Trophoblast cell (in vitro differentiated cells and primary cell): ENCODE measurements around the gene HCRTR2.

Source experiments
- DNase-seq, 2 donors: peaks; one replicate each; pipeline ENCODE4 v3.0.0-alpha.2; 2016
- H2AFZ ChIP-seq: 2 replicates; pipeline ENCODE4 v1.6.1; 2013; ENCODE audit warnings: low read length, moderate library complexity, mild to moderate bottlenecking; ENCODE audit not compliant: insufficient read depth, poor library complexity
- H2AK5ac ChIP-seq: 2 replicates; pipeline ENCODE4 v1.6.1; 2013; ENCODE audit warnings: mild to moderate bottlenecking, low read length
- H2BK120ac ChIP-seq: 2 replicates; pipeline ENCODE4 v1.6.1; 2013; ENCODE audit warnings: low read length, mild to moderate bottlenecking, moderate library complexity; ENCODE audit not compliant: insufficient read depth, poor library complexity
- H2BK12ac ChIP-seq: 2 replicates; pipeline ENCODE4 v1.6.1; 2013; ENCODE audit warnings: mild to moderate bottlenecking, low read length, moderate library complexity
- H2BK5ac ChIP-seq: 2 replicates; pipeline ENCODE4 v1.6.1; 2013; ENCODE audit warnings: low read length, low read depth, moderate library complexity, mild to moderate bottlenecking; ENCODE audit not compliant: poor library complexity
- H3K14ac ChIP-seq: 2 replicates; pipeline ENCODE4 v1.6.1; 2013; ENCODE audit warnings: mild to moderate bottlenecking, low read length
- H3K18ac ChIP-seq: 2 replicates; pipeline ENCODE4 v1.6.1; 2013; ENCODE audit warnings: mild to moderate bottlenecking, low read length
- H3K23ac ChIP-seq: 2 replicates; pipeline ENCODE4 v1.6.1; 2013; ENCODE audit warnings: low read length
- H3K27ac ChIP-seq: 2 replicates; pipeline ENCODE4 v1.5.1; 2013; ENCODE audit warnings: low read depth, mild to moderate bottlenecking, inconsistent platforms, low read length, moderate library complexity
- H3K27me3 ChIP-seq: 2 replicates; pipeline ENCODE4 v1.6.1; 2013; ENCODE audit warnings: inconsistent platforms, mild to moderate bottlenecking, low read length, moderate library complexity; ENCODE audit not compliant: insufficient read depth
- H3K36me3 ChIP-seq, 2 experiments: 1 replicate in 1 of 2; 2 replicates in 1 of 2; pipeline ENCODE4 v1.6.1; 2013; ENCODE audit warnings: low read length in 2 of 2, mild to moderate bottlenecking in 2 of 2, moderate library complexity in 1 of 2; ENCODE audit not compliant: insufficient read depth in 2 of 2, control insufficient read depth in 1 of 2
- H3K4ac ChIP-seq: 2 replicates; pipeline ENCODE4 v1.6.1; 2013; ENCODE audit warnings: low read depth, mild to moderate bottlenecking, low read length, moderate library complexity
- H3K4me1 ChIP-seq, 2 experiments: 1 replicate in 1 of 2; 2 replicates in 1 of 2; pipeline ENCODE4 v1.6.1; 2013; ENCODE audit warnings: low read length in 2 of 2, mild to moderate bottlenecking in 2 of 2, moderate library complexity in 1 of 2; ENCODE audit not compliant: insufficient read depth in 2 of 2, control insufficient read depth in 1 of 2
- H3K4me2 ChIP-seq: 2 replicates; pipeline ENCODE4 v1.6.1; 2013; ENCODE audit warnings: inconsistent platforms, mild to moderate bottlenecking, low read length, moderate library complexity
- H3K4me3 ChIP-seq: 2 replicates; pipeline ENCODE4 v1.5.1; 2013; ENCODE audit warnings: mild to moderate bottlenecking, low read depth, low read length, inconsistent platforms
- H3K79me1 ChIP-seq: one replicate; pipeline ENCODE4 v1.6.1; 2013; ENCODE audit warnings: low read length
- H3K79me2 ChIP-seq: 2 replicates; pipeline ENCODE4 v1.6.1; 2013; ENCODE audit warnings: low read length, mild to moderate bottlenecking; ENCODE audit not compliant: control insufficient read depth, insufficient read depth, poor library complexity
- H3K9ac ChIP-seq: 2 replicates; pipeline ENCODE4 v1.6.1; 2013; ENCODE audit warnings: mild to moderate bottlenecking, low read length
- H3K9me3 ChIP-seq: 2 replicates; pipeline ENCODE4 v1.6.1; 2013; ENCODE audit warnings: low read depth, mild to moderate bottlenecking, control low read depth, inconsistent platforms, low read length; ENCODE audit not compliant: insufficient read depth
- H4K12ac ChIP-seq: 2 replicates; pipeline ENCODE4 v1.6.1; 2013; ENCODE audit warnings: low read depth, mild to moderate bottlenecking, low read length, moderate library complexity
- H4K8ac ChIP-seq: 2 replicates; pipeline ENCODE4 v1.6.1; 2013; ENCODE audit warnings: low read depth, mild to moderate bottlenecking, low read length, moderate library complexity
- H4K91ac ChIP-seq: one replicate; pipeline ENCODE4 v1.6.1; 2013; ENCODE audit warnings: low read depth, mild to moderate bottlenecking, low read length, moderate library complexity
- WGBS: extraction: QIAGEN DNeasy Blood & Tissue Kit; methylation state at CpG from one replicate; pipeline ENCODE4 v1.1.7; 2013; ENCODE audit warnings: missing lambda C conversion rate; ENCODE audit not compliant: insufficient read length, insufficient coverage; ENCODE audit errors: extremely low coverage; 5-methylcytosine and 5-hydroxymethylcytosine counted together

HCRTR2 gene

GRCh38 chr6:55266896-55267295 is 92.6 kb downstream of the HCRTR2 start:
- no peak overlapping the region for H4K91ac ChIP-seq
- no CpG with 5 or more reads among the region's 2 CpGs for WGBS
- no peak overlapping the region for H2BK5ac ChIP-seq
- H3K79me2 ChIP-seq: no peaks in the 10 kb centered on the region
- no peak overlapping the region for H4K8ac ChIP-seq
- no peak overlapping the region for H3K9ac ChIP-seq
- H2AFZ ChIP-seq: no peak overlapping the region
- no peak overlapping the region for H3K23ac ChIP-seq
- no peak overlapping the region for H3K14ac ChIP-seq
- H3K36me3 ChIP-seq: no peaks in the 10 kb centered on the region
- no peak overlapping the region for H4K12ac ChIP-seq
- H2BK120ac ChIP-seq: no peak overlapping the region
- no peak overlapping the region for H3K4me3 ChIP-seq
- no peak for DNase-seq
- no peaks in the 10 kb centered on the region for H3K9me3 ChIP-seq
- H3K4ac ChIP-seq: no peak overlapping the region
- H2AK5ac ChIP-seq: no peak overlapping the region
- no peak overlapping the region for H3K18ac ChIP-seq
- H3K27me3 ChIP-seq: no peaks in the 10 kb centered on the region
- H3K4me2 ChIP-seq: no peak overlapping the region
- no peak overlapping the region for H2BK12ac ChIP-seq
- no peaks in the 10 kb centered on the region for H3K4me1 ChIP-seq
- no peaks in the 10 kb centered on the region for H3K79me1 ChIP-seq
- no peak overlapping the region for H3K27ac ChIP-seq

DNA sequence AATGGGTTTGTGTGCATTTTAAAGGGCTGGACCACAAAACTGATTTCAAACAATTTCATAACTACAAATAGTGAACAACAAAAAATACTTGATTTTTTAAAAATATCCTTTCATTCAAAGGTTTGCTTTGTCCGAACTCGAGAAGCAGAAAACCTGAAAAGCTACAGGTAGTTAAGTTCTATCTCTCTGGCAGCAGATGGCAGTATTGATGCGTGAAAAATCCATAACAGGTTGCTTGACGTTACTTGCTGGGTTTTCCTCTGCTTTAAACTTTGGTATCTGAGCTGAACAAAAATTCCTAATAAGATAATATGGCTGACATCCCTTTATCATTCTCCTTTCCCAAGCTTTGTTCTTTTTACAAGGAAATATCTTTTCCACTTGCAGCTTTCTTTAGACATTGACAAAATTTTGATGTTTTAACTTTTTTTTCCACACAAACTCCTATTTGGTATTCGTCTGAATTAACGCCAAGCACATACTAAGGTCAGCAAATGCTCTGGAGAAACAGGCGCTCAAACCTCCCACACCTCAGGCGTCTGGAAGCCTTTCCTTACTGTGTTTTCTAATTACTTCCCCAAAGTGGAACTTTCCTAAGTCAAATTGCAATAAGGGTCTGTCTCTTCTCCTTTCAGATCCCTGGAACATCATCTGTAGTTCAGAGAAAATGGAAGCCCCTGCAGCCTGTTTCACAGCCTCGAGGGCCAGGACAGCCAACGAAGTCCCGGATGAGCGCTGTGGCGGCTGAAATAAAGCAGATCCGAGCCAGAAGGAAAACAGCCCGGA is 102.6 kb downstream of the HCRTR2 start:
- H3K79me2 ChIP-seq: no peaks in the 10 kb centered on the region
- no peak overlapping the region for H4K8ac ChIP-seq
- no peak overlapping the region for H3K18ac ChIP-seq
- no peak overlapping the region for H3K14ac ChIP-seq
- no peak overlapping the region for H4K12ac ChIP-seq
- peaks cover 3% of the 10 kb centered on the region for H3K79me1 ChIP-seq
- H2BK12ac ChIP-seq: no peak overlapping the region
- no peak overlapping the region for H2BK120ac ChIP-seq
- peaks cover 0 to 3% of the 10 kb centered on the region in 2 experiments for H3K4me1 ChIP-seq
- no CpG with 5 or more reads among the region's 15 CpGs for WGBS
- H3K23ac ChIP-seq: no peak overlapping the region
- no peak overlapping the region for H4K91ac ChIP-seq
- peak overlapping the region; percentile 73 for H3K27ac ChIP-seq
- no peak overlapping the region for H2AK5ac ChIP-seq
- no peak overlapping the region for H3K4ac ChIP-seq
- H3K9ac ChIP-seq: no peak overlapping the region
- H3K36me3 ChIP-seq: no peaks in the 10 kb centered on the region
- H3K27me3 ChIP-seq: no peaks in the 10 kb centered on the region
- no peaks in the 10 kb centered on the region for H3K9me3 ChIP-seq
- no peak overlapping the region for H2AFZ ChIP-seq
- H2BK5ac ChIP-seq: no peak overlapping the region
- no peak overlapping the region for H3K4me3 ChIP-seq
- H3K4me2 ChIP-seq: peak overlapping the region; percentile 76
- DNase-seq: peak; percentile 33 to 85

- no peaks in the 10 kb centered on the region for H3K79me2 ChIP-seq
- H2AFZ ChIP-seq: no peak overlapping the region
- H2AK5ac ChIP-seq: no peak overlapping the region
- H3K27me3 ChIP-seq: no peaks in the 10 kb centered on the region
- H2BK5ac ChIP-seq: no peak overlapping the region
- H4K8ac ChIP-seq: no peak overlapping the region
- H2BK12ac ChIP-seq: no peak overlapping the region
- no peak overlapping the region for H3K14ac ChIP-seq
- H3K4ac ChIP-seq: no peak overlapping the region
- H3K4me3 ChIP-seq: no peak overlapping the region
- WGBS: no CpG with 5 or more reads among the region's 5 CpGs
- H3K27ac ChIP-seq: peak overlapping the region; percentile 58
- H3K4me1 ChIP-seq: peaks cover 0 to 3% of the 10 kb centered on the region in 2 experiments
- no peak overlapping the region for H3K9ac ChIP-seq
- no peaks in the 10 kb centered on the region for H3K36me3 ChIP-seq
- peaks cover 3% of the 10 kb centered on the region for H3K79me1 ChIP-seq
- H3K4me2 ChIP-seq: no peak overlapping the region
- H3K23ac ChIP-seq: no peak overlapping the region
- no peaks in the 10 kb centered on the region for H3K9me3 ChIP-seq
- no peak overlapping the region for H3K18ac ChIP-seq
- H4K12ac ChIP-seq: no peak overlapping the region
- no peak overlapping the region for H4K91ac ChIP-seq
- DNase-seq: peak; percentile 2 to 28
- H2BK120ac ChIP-seq: no peak overlapping the region
These were observed 103.3 kb downstream of the HCRTR2 start for GRCh38 chr6:55277646-55278045.

- no CpG with 5 or more reads among the region's 4 CpGs for WGBS
These were observed 106.9 kb downstream of the HCRTR2 start for GRCh38 chr6:55281215-55281614.

More at GRCh38 chr6:55281215-55281614, 106.9 kb downstream of the HCRTR2 start:
- Histone ChIP-seq H2BK120ac (no peak overlapping the region), H3K4me2 (no peak overlapping the region), H2AFZ (no peak overlapping the region), H3K4me3 (no peak overlapping the region), H3K4ac (no peak overlapping the region), H3K79me2 (no peaks in the 10 kb centered on the region), H2BK12ac (no peak overlapping the region), H4K91ac (no peak overlapping the region), H3K36me3 (no peaks in the 10 kb centered on the region), H3K9ac (no peak overlapping the region), H3K23ac (no peak overlapping the region), H3K18ac (no peak overlapping the region), H3K27ac (no peak overlapping the region), H2BK5ac (no peak overlapping the region), H3K79me1 (peaks cover 3% of the 10 kb centered on the region), H4K8ac (no peak overlapping the region), H3K4me1 (peaks cover 0 to 3% of the 10 kb centered on the region in 2 experiments), H3K14ac (no peak overlapping the region), H3K9me3 (no peaks in the 10 kb centered on the region), H2AK5ac (no peak overlapping the region), H4K12ac (no peak overlapping the region), H3K27me3 (no peaks in the 10 kb centered on the region)
- no peak for DNase-seq
